ENCODE data around the gene JAK1.

JAK1 gene

GRCh38 chr1:64963466-64963865, 2.9 kb downstream of the JAK1 start:
- ChIA-PET CTCF (interaction anchor here (1.6 to 2.4 kb wide), 3 partner anchors 10 to 99 kb away, joined by 3 to 10 read pairs (median 5); no protein-coding TSS in a partner anchor), POLR2A (interaction anchor here (0.6 kb wide), 1 partner anchor 164 kb away, joined by 4 read pairs; no protein-coding TSS in a partner anchor)
- DNase-seq (ENCODE audit: extremely low spot score): no peak
- no peak for TF ChIP-seq CTCF (IDR thresholded peaks at IDR 0.05; ENCODE audit: control extremely low read depth, extremely low read depth, low read depth, missing control alignments)

GRCh38 chr1:64962441-64962840, 3.9 kb downstream of the JAK1 start:
- DNase-seq (ENCODE audit: extremely low spot score): no peak
- ChIA-PET CTCF (interaction anchor here (0.9 to 2.4 kb wide), 10 partner anchors 9 to 102 kb away, joined by 3 to 10 read pairs (median 3); no protein-coding TSS in a partner anchor), POLR2A (no interaction called here)
- no peak for TF ChIP-seq CTCF (IDR thresholded peaks at IDR 0.05; ENCODE audit: control extremely low read depth, extremely low read depth, low read depth, missing control alignments)

DNA sequence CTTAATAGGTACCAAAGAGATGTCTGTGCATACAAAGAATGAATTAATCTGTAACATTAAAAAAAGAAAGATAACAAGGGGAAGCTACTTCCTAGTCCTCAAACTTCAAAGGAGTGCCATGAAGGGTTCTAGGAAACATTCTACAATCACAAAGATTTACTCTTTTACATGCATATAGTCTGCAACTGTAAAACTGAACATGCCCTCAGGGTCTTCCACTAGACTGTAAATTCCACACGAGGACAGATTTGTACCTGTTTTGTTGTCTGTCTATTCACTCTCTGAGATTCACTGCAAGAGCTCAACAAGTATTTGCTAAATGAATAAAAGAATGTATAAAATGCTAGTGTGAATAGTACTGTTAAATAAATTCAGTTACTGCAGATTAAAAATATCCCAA, 4.4 kb downstream of the JAK1 start:
- TF ChIP-seq CTCF (IDR thresholded peaks at IDR 0.05; ENCODE audit: control extremely low read depth, extremely low read depth, low read depth, missing control alignments): no peak
- CTCF ChIA-PET: interaction anchor here (0.7 to 2.4 kb wide), 15 partner anchors 9 to 726 kb away, joined by 3 to 10 read pairs (median 3); no protein-coding TSS in a partner anchor
- POLR2A ChIA-PET: no interaction called here
- no peak for DNase-seq (ENCODE audit: extremely low spot score)

GRCh38 chr1:64960731-64961130, 5.6 kb downstream of the JAK1 start:
- DNase-seq (ENCODE audit: extremely low spot score): peak; percentile 51
- ChIA-PET CTCF (interaction anchor here (0.8 to 1.8 kb wide), 6 partner anchors 9 to 136 kb away, joined by 3 to 5 read pairs (median 3); no protein-coding TSS in a partner anchor), POLR2A (no interaction called here)
- no peak for TF ChIP-seq CTCF (IDR thresholded peaks at IDR 0.05; ENCODE audit: control extremely low read depth, extremely low read depth, low read depth, missing control alignments)

DNA sequence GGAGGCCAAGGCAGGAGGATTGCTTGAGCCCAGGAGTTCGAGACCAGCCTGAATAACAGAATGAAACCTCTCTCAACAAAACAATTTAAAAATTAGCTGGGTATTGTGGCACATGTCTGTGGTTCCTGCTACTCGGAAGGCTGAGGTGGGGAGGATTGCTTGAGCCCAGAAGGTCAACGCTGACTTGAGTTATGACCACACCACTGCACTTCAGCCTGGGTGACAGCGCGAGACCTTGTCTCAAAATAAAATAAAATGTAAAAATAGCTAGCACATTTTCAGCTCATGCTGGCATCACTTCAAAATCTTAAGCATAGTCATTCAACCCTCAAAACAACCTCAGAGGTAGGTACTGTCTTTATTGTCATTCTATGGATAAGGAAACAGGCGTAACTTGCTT, 6.4 kb downstream of the JAK1 start:
- ChIA-PET POLR2A (no interaction called here), CTCF (interaction anchor here (0.8 to 1.6 kb wide), 4 partner anchors 10 to 135 kb away, joined by 3 to 5 read pairs (median 3); no protein-coding TSS in a partner anchor)
- TF ChIP-seq CTCF (IDR thresholded peaks at IDR 0.05; ENCODE audit: control extremely low read depth, extremely low read depth, low read depth, missing control alignments): no peak
- DNase-seq (ENCODE audit: extremely low spot score): no peak

GRCh38 chr1:64956733-64957441, 9.5 kb downstream of the JAK1 start:
- ChIA-PET POLR2A (no interaction called here), CTCF (no interaction called here)
- peak; percentile 81 for DNase-seq (ENCODE audit: extremely low spot score)
- TF ChIP-seq CTCF (IDR thresholded peaks at IDR 0.05; ENCODE audit: control extremely low read depth, extremely low read depth, low read depth, missing control alignments): no peak
